ENCODE results near the gene WDR59.

GRCh38 chr16:74836111-74836671 lies 148.7 kb downstream of the WDR59 start:
- TF ChIP-seq CTCF (conservative IDR thresholded peaks at IDR 0.05; ENCODE audit: low read length) (no peak), EZH2phosphoT487 (IDR thresholded peaks at IDR 0.05; ENCODE audit: borderline replicate concordance, low read depth, low read length) (no peak)
